GM21367 (cell line): Measurements from ENCODE around the gene CPLX4.
A peak's percentile ranks its signal among the peaks of the same experiment; 100 is the strongest.

Source experiments
- ATAC-seq: cut with Tn5 transposase; IDR thresholded peaks from one replicate; pipeline ENCODE4 v1.9.1; 2021; ENCODE audit not compliant: unreplicated experiment

Gene CPLX4

DNA sequence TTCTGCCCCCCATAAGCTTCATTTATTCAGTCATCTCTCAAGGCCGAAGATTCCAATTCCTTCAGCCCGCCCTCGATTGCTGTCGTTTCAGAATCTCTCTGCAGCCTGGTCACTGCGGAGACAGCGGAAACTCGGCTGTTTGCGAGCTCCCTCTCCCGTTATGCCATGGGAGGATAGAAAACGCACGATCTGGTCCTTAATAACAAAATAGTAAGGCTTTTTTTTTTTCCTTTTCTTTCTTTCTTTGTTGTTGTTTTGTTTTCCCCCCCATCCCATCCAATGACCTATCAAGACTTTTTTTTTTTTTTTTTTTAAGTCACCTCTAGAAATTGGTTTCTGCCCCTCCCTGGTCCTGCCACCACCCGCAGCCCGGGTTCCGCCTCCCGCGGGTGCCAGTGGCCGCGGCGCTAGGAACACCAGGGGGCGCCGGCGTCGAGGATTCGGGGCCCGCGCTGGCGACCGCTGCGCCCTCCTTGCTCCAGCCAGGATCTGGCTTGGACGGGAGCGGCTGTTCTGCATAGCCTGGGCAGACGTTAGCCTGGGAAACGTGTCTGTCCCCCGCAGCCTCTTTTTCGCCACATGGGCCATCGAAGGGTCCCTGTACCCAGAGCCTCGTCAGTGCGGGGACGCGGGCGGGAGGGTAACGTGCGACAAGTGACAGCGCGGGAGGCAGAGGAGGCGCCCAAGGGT, 10.1 kb downstream of the CPLX4 start:
- peak; percentile 87 for ATAC-seq

DNA sequence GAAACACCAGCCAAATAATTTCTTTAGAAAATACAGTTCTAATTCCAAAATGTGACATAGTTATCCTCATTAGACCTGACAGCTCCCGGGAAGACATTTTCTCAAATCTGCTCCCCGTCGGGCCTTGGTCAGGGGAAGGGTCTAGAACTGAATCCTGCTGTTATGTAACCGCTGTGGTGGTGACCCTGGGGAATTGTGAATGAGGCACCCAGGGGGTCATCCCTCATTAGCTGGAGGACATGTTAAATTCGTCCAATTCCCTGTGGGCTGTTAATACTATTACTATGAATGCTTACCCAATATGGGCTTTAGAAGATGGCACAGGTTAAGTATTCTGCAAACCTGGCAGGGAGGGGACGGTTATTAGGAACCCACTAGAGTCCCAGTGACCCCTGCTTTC, 11.8 kb downstream of the CPLX4 start:
- no peak for ATAC-seq

- no peak for ATAC-seq
Measured at GRCh38 chr18:59305295-59305694, 13.2 kb downstream of the CPLX4 start.

GRCh38 chr18:59303656-59304195, 14.7 kb downstream of the CPLX4 start:
- no peak for ATAC-seq

DNA sequence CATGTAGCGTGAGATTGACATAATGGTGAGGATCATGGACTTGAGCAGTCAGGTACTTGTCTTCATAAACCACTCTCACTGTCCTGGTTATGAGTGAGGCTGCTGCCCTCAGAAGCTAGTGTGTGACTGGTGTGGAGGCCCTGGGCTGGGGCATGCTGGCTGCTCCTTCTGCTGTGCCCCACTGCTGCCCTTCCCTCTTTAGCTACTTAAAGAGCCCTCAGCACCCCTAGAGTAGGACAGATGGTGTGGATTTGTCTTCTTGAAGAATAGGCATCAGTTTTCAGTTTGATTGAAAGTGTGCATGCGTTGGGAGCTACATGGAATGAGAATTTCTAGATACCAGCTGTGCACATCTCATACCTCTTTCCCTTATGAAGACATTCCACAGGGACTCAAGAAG, 15.4 kb downstream of the CPLX4 start:
- ATAC-seq, result no peak

DNA sequence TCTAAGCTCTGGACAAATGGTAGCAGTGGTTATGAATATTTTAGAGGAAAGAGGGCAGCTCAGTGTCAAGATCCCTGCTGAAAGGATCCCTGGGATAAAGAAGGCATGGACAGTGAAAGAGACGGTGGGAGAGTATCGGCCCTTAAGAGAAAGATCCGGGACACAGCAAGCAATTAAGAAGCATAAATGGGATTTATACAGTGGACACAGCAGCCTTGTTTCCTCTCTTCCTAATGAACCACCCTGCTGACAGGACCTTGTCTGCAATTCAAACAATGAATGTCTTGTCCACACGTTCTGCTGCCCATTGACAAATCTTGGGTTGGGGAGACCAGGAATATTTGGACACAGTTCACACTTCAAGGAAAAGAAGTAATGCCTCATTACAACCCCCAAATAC, 16.5 kb downstream of the CPLX4 start:
- ATAC-seq, result no peak

DNA sequence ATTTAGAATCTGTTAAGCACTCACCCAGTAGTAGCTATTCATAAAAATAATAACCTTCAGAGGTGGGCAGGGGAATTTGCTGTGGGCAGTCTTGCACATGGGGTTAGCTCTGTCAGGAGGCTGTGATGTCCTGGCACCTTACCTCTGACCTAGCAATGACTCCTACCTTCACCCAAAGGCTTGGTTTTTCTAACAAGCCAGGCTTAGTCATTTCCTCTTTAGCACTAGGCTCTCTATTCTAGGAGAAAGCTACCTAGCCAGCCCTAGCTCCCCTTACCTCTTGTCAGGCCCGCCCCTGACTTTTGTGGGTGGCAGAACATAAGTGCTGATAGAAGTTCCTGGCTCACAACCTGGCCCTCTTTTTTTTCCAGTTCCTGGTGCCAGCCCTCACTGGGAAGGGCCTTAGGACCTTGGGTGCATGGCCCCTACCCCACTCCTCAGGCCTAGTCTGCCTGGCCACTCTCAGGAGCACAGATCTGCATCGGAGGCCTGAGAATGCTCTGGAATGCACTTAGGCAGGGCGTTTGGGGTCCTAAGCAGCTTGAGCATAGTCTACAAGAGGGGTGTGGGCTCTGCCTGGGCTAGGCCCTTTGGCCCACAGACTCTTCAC, 17.7 kb downstream of the CPLX4 start:
- ATAC-seq, result no peak

GRCh38 chr18:59298871-59299270, 19.6 kb downstream of the CPLX4 start:
- ATAC-seq, result no peak

- ATAC-seq, result no peak
Measured at GRCh38 chr18:59293317-59293716, 25.1 kb downstream of the CPLX4 start.

DNA sequence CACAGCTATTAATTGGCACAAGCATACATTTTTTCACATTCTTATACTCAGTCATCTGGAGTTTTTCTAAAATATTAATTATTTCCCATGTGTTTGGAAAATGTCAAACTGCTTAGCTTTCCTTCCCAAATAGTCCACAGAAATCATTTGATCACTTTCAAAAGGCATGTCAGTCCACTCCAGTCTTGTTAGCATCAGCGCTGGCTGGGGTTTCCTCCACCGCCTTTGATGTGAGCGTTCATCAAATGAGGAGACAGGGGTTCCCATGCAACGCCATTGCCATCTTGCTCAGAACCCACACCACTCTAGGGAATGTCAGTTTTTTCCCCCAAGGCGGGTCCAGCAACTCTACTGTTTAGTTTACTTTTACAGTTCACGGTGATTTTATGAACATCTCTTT, 32.1 kb downstream of the CPLX4 start:
- ATAC-seq, result no peak

GRCh38 chr18:59282341-59282740, 36.1 kb downstream of the CPLX4 start:
- no peak for ATAC-seq

GRCh38 chr18:59279722-59280121, 38.7 kb downstream of the CPLX4 start:
- ATAC-seq, result no peak

- no peak for ATAC-seq
Measured at GRCh38 chr18:59279193-59279592, 39.3 kb downstream of the CPLX4 start.

- no peak for ATAC-seq
Measured at GRCh38 chr18:59278793-59279192, 39.7 kb downstream of the CPLX4 start.

GRCh38 chr18:59276047-59276446, 42.4 kb downstream of the CPLX4 start:
- no peak for ATAC-seq

GRCh38 chr18:59275406-59275949, 43.0 kb downstream of the CPLX4 start:
- ATAC-seq, result no peak

DNA sequence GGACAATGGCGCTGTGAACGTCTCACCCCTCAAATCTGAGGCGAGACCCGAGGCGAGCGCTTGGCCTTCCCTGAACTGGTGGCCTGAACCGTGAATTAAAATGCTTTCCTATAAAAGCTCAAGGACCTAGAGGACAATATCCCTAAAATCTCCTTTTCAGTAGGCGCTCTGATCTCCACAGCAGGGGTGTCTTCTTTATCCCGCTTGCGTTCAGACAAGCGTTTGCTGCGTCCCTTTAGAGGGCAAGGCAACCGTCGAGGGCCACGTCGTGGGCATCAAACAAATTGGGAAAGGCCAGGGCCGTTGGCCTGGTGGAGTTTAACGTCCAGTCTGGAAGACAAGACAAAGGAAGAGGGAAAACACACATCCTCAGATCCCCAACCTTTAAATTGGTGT, 43.9 kb downstream of the CPLX4 start:
- no peak for ATAC-seq

- no peak for ATAC-seq
Measured at GRCh38 chr18:59273759-59274532, 44.5 kb downstream of the CPLX4 start.

DNA sequence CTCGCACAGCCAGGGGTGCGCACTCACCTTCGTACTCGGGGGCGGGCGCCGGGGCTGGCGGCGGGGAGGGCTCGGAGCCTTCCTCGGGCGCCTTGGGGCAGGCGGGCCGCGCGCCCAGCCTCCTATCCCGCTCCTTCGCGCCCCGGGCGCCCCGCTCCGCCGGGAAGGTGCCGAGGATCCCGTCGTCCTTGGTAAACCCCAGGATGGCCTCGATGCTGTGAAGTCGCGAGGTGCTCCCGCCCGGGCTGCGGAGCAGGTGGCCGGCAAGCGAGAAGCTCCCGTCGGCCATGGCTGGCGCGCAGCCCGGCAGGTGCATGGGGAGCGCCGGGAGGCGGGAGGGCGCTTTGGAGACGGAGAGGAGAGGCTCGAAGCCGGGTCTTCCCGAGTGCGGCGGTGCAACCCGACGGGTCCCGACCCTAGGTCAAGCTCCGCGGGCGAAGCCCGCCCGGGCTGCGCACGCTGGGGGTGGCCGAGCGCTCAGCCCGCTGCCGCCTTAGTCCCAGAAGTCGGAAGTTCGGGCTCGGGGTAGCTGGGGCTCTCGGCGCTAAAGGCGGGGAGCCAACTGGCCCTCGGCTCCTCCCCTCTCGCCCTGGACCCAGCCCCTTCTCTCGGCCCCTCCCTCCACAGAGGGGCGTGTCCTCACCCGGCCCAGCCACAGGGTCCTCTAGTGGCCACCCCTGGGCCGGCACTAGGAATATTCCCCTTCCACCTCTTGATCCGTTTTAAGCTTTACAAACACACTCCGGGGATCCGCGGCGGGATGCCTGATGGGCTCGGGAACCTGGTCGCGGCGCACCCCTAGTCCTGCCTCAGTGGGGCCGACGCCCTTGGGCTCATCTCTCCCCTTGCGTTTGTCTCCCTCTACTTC, 45.3 kb downstream of the CPLX4 start, which contains the start of gene RAX:
RAX (minus strand) TSS at position 564 of the 868 bp plus-strand sequence; CDS start at position 316, 248 bp downstream.
- ATAC-seq, result peak; percentile 48

- ATAC-seq, result no peak
Measured at GRCh38 chr18:59272221-59272888, 46.1 kb downstream of the CPLX4 start.
